ENCODE data around the gene CRP.

CRP gene

GRCh38 chr1:159751031-159751430 is 36.6 kb upstream of the CRP start:
- Histone ChIP-seq H3K27me3 (no peaks in the 10 kb centered on the region), H3K36me3 (no peaks in the 10 kb centered on the region), H3K4me1 (no peaks in the 10 kb centered on the region), H3K4me3 (ENCODE audit: low read depth, low read length) (no peak overlapping the region), H3K9me3 (no peaks in the 10 kb centered on the region)
- no peak for DNase-seq
- no peak for TF ChIP-seq CTCF (IDR thresholded peaks at IDR 0.05; ENCODE audit: low read depth, low read length)

GRCh38 chr1:159750621-159751020 is 36.2 kb upstream of the CRP start:
- no peaks in the 10 kb centered on the region for H3K9me3 ChIP-seq
- no peaks in the 10 kb centered on the region for H3K36me3 ChIP-seq
- H3K4me1 ChIP-seq = no peaks in the 10 kb centered on the region
- H3K4me3 ChIP-seq (ENCODE audit: low read depth, low read length) = no peak overlapping the region
- no peaks in the 10 kb centered on the region for H3K27me3 ChIP-seq
- DNase-seq = no peak
- no peak for TF ChIP-seq CTCF (IDR thresholded peaks at IDR 0.05; ENCODE audit: low read depth, low read length)

- Histone ChIP-seq H3K9me3 (no peaks in the 10 kb centered on the region), H3K4me1 (no peaks in the 10 kb centered on the region), H3K36me3 (no peaks in the 10 kb centered on the region), H3K4me3 (ENCODE audit: low read depth, low read length) (no peak overlapping the region), H3K27me3 (no peaks in the 10 kb centered on the region)
- no peak for DNase-seq
- no peak for TF ChIP-seq CTCF (IDR thresholded peaks at IDR 0.05; ENCODE audit: low read depth, low read length)
Observed at GRCh38 chr1:159749630-159750029, 35.2 kb upstream of the CRP start.

- Histone ChIP-seq H3K4me3 (ENCODE audit: low read depth, low read length) (no peak overlapping the region), H3K27me3 (no peaks in the 10 kb centered on the region), H3K4me1 (no peaks in the 10 kb centered on the region), H3K36me3 (no peaks in the 10 kb centered on the region), H3K9me3 (no peaks in the 10 kb centered on the region)
- no peak for TF ChIP-seq CTCF (IDR thresholded peaks at IDR 0.05; ENCODE audit: low read depth, low read length)
- no peak for DNase-seq
Observed at GRCh38 chr1:159748370-159748769, 34.0 kb upstream of the CRP start.

GRCh38 chr1:159746666-159747065 is 32.3 kb upstream of the CRP start:
- no peaks in the 10 kb centered on the region for H3K27me3 ChIP-seq
- no peak overlapping the region for H3K4me3 ChIP-seq (ENCODE audit: low read depth, low read length)
- H3K36me3 ChIP-seq = no peaks in the 10 kb centered on the region
- no peaks in the 10 kb centered on the region for H3K4me1 ChIP-seq
- DNase-seq = no peak
- no peaks in the 10 kb centered on the region for H3K9me3 ChIP-seq
- no peak for TF ChIP-seq CTCF (IDR thresholded peaks at IDR 0.05; ENCODE audit: low read depth, low read length)

- H3K9me3 ChIP-seq = no peaks in the 10 kb centered on the region
- no peak for DNase-seq
- no peaks in the 10 kb centered on the region for H3K36me3 ChIP-seq
- H3K4me3 ChIP-seq (ENCODE audit: low read depth, low read length) = no peak overlapping the region
- H3K27me3 ChIP-seq = no peaks in the 10 kb centered on the region
- TF ChIP-seq CTCF (IDR thresholded peaks at IDR 0.05; ENCODE audit: low read depth, low read length) = no peak
- H3K4me1 ChIP-seq = no peaks in the 10 kb centered on the region
Observed at GRCh38 chr1:159743651-159744410, 29.4 kb upstream of the CRP start.
